Astrocyte of the hippocampus (primary cell): ENCODE data around the gene LRRN2.

ENCODE experiments used
- DNase-seq: peaks from one replicate; pipeline ENCODE4 v3.0.0; 2011; ENCODE audit warnings: low read depth, low spot score

The LRRN2 gene

DNA sequence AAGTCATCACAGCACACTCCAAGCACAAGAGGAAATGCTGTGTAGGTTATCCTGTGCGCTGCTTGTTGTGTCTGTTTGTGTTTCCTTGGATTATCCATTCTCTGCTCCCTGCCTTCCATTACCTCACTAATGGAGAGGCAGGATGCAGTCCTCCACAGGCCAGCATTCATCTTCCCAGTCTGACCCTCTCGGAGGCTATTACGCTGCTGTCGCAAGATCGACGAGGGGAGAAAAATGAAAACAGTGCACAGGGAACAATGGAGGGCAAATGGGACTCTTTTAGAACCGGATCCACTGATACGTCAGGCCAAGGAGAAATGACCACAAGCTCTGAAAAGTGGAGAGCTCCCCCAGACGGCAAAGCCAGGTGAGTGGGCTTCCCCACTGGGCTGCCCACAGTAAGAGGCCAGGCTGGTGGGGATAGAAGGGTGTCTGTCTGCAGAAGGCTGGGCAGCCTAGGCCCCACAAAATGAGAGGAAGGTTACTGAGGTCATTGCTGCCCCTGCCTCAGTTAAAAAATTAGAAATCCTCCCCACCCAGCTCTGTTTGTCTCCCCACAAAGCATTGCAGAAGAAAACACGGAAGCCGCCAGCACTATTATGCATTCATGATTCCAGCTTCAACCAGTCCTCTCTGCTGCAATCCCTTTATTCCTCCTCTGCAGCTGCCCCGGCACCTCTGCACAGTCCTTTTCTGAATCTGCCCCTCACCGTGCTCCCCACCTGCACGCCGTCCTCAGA lies 21.7 kb downstream of the LRRN2 start:
- DNase-seq = no peak

DNA sequence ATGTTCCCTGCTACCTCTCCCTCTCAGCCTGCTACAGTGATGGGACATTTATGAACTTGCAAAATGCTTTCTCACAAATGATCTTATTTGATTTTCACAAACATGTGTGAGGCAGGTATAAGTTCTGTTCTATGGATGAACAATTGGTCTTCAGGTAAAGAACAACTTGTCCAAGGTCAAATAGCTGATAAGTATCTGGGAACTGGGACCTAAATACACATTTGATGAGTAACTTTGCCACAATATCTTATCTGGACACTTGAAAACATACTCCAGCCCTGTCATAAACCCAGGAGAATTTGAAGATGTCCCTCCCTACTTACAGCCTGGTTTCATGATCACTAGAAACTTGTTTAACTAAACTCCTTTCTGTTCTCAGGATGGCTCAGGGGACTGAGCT lies 23.0 kb downstream of the LRRN2 start:
- no peak for DNase-seq

DNA sequence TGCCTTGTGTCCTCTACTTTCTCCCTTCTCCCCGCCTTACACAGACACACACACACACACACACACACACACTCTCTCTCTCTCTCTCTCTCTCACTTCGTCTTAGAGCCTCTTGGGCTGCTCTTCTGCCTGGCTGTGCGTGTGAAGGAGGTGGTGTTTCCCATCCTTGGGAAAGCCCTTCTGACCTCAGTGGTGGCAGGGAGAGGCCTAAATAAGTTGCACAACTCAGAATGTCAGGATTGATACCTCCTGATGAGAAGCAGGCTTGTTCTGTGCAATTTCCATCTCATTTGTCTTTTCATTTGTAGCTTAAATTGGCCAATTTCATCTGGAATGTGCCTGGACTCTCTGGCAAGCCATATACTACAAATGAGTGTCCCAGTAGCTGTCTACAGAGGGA lies 25.0 kb downstream of the LRRN2 start:
- DNase-seq = no peak

DNA sequence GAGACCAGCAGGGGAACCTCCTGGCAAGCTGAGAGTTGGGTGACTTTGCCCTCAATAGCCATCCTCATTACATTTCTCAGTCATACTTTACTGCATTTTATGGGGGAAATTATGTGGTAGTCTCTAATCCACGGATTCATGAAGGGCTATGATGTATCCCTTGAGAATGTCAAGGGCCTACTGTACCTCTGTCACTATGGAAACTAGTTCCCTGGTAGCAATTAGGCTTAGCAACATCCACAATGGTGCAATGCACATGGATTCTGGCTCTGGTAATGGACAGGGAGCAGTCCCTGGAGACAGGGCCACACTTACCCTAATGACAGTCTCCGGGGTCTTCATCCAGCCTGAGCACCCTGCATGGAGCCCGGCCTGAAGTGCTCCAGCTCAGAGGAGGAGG lies 26.5 kb downstream of the LRRN2 start:
- DNase-seq = peak; percentile 32

DNA sequence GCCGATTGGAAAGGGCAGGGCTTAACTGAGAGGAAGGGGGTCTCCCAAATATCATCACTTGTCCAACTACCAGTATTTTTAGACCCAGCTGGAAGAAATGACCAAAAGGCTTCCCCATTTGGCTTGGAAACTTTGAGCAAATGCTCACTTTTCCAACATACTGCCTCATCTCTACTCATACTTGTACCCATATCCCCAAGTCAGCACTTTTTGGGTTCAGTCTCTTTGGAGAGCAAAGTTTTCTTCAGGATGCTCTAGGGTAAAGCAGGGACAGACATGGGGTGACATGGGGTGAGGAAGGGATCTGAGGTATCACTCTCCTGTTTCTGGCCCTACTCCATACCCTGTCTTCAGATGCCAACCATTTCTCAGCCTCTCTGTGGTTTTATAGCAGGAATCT lies 27.2 kb downstream of the LRRN2 start:
- no peak for DNase-seq

DNA sequence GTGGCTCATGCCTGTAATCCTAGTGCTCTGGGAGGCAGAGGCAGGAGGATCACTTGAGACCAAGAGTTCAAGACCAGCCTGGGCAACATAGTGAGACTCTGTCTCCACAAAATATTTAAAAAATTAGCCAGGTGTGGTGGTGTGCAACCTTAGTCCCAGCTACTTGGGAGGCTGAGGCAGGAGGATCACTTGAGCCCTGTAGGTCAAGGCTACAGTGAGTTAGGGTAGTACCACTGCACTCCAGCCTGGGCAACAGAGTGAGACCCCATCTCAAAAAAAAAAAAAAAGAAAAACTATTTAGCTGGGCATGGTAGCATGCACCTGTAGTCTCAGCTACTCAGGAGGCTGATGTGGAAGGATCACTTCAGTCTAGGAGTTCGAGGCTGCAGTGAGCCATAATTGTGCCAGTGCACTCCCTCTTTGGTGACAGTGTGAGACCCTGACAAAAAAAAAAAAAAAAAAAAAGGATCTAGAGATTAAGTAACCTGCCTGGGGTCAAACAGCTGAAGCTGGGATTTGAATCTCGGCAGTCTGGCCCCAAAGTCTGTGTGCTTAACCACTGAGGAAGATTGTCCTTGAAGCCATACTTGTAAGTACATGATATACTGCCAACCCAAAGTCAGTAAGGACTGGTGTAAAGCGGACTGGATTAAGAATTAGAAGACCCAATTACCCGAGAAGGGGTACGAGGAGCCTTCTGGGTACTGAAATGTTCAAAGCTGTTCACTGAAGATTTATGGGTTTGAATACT lies 31.8 kb downstream of the LRRN2 start:
- no peak for DNase-seq

DNA sequence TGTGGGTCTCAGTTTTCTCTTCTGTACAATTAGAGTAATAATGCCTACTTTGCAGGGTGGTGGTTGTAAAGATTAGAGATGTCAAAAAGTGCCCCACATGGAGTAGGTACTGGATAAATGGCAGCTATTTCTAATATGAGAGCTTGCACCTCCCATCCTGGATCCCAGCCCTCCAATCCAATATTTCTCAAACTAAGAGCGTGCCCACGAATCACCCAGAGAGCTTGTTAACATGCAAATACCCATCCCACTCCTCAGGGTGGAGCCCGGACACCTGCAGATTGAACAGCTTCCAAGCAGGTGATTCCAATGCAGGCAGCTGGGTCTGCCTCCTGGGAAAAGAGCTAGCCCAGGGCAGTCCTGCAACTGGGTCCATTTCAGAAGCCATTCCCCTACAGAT lies 33.0 kb downstream of the LRRN2 start:
- DNase-seq = no peak

DNA sequence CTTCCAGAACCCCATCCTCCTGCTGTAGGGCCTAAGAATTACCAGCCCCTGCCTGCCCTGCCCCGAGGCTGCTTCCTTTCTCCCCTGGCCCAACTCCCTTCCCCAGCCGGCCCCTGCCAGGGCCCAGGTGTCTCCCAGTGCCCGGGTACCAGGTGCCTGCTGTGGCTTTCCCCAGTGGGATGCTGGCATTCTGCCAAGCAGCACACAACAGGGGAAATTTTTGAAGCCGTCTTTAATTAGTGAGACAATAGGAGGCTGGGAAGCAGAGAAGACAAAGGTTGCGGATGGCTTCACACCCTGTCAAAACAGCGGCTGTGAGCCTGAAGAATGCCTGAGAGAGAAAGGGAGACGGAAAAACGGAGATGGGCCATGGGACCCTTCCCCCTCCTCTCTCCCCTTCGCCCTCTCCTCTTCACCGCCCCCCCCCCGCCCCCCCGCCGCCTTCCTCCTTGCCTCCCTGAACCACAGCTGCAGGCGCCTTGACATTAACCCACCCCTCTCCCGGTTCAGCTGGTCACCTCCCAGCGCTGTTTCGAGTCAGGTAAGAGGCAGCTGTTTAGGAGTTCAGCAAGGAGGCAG lies 33.6 kb downstream of the LRRN2 start:
- DNase-seq = no peak

DNA sequence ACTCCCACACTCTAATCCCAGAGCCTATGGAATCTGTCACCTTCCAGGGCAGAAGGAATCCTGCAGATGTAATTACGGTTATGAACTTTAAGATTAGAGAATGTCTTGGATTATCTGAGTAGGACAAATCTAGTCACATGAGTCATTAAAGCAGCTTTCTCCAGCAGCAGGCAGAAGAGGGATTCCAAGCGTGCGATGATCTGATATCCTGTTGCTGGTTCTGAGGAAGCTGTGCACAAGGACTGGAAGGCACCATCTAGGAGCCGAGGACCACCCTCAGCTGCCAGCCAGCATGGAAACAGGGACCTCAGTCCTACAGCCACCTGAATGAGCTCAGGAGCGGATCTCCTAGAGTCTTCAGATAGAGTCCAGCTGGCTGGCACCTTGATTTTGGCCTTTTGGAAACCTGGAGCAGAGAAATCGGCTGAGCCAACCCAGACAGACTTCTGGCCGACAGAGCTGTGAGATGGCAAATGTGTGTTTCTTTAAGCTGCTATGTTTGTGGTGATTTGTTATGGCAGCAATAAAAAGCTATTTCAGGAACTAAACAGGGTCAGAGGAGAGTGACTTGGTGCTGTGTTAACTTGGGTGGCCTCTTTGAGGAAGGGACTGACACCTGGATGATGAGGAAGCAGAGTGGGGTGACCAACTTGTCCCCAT lies 34.5 kb downstream of the LRRN2 start:
- no peak for DNase-seq

DNA sequence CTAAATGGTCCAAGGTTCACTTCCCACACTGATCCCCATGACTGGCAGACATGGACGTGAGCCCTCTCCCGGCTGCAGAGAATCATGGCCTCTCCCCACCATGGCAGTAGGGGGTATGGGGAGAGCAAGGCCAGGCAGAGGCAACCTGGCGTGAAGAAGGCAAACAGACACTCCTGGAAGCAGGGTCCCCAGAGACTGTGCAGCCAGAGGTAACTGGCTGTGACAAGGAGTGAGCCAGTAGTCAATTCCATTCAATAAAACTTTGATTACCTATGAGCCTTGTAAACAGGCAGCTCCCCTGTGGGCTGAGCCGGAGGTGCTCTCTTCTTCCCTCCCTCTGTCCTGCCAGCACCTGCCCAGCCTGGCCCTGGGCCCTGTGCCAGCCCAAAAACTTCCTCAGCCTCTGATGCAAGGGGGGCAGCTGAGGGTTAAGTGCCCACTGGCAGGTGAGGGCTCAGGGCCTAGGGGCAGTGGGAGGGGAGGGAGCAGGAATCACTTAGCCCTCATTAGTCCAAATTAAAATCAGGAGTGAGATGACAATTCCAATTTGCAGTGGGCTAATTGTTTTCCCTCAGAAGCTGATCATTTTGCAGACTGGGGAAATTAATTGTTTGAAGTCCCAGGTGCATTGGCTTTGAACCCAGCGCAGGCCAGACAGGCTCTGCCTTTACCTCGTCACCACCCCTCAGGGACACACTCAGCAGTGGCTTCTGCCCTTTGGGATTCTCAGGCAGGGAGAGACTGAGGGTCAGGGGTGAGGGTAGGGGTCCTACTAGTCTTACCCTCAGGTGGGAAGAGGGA lies 35.6 kb downstream of the LRRN2 start:
- no peak for DNase-seq

DNA sequence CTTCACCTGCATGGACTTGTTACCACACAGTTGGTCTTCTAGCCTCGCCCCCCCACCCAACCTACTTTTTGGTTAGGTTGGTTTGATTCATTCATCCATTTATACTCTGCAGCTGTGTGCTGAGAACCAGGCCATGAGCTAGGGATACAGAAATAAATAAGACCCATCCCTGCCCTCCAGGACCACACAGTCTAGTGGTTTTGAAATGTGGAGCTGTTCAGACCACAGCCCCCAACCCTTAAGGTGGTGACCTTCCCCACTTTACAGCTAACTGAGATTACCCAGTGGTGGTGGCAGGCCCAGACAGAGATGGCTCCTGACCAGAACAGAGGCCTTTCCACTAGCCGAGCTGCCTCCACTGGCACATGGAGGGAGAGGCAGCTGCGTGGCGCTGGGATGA lies 37.0 kb downstream of the LRRN2 start:
- no peak for DNase-seq

DNA sequence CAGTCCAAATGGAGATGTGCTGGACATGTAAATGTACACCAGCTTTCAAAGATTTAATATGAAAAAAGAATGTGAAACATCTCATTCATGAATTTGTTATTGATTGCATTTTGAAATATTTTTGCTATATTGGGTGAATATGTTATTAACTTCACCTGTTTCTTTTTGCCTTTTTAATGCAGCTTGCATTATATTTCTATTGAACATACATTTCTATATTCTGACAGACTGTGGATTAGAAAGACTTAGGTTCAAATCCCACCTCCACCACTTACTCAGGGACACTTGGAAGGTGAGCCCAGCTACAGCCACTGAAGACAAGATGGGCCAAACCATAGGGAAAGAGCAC lies 37.8 kb downstream of the LRRN2 start:
- DNase-seq = no peak

DNA sequence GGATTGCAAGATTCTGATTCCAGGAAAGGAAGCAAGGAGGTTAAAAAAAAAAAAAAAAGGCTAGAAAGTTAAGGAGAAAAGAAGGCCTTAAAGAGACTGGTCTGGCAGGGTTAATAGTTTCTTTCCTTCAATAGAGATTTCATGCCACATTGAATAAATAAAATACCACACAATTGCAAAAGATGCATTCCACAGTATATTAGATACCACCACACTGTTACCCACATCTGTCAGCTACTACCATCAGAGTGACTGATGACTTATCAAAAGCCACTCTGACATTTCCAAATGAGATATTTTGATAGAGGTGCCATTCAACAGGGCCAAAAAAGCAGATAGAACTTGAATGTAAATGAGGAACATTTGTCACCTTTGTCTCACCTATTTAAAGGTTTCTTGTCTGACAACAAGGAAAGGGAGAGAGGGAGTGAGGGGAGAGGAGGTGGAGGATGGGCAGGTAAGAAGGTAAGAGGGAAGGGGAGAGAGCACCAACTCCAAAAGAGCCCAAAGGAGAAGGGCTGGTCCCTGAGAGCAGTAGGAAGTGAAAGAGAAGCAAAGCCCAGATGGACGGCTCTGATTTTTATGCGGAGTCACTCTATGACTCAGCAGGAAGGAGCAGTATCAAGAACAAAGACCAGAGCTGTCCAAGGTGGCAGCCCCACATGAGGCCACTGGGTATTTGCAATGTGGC lies 38.3 kb downstream of the LRRN2 start:
- DNase-seq = peak; percentile 89

DNA sequence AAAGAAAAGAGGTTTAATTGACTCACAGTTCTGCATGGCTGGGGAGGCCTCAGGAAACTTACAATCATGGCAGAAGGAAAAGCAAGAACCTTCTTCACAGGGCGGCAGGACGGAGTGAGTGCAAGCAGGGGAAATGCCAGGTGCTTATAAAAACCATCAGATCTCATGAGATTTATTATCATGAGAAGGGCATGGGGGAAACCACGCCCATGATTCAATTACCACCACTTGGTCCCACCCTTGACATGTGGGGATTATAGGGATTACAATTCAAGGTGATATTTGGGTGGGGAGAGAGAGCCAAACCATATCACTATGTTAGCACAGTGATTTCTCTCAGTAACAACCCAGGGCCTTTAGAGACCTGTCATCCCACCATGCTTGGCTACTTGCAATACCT lies 39.9 kb downstream of the LRRN2 start:
- no peak for DNase-seq

DNA sequence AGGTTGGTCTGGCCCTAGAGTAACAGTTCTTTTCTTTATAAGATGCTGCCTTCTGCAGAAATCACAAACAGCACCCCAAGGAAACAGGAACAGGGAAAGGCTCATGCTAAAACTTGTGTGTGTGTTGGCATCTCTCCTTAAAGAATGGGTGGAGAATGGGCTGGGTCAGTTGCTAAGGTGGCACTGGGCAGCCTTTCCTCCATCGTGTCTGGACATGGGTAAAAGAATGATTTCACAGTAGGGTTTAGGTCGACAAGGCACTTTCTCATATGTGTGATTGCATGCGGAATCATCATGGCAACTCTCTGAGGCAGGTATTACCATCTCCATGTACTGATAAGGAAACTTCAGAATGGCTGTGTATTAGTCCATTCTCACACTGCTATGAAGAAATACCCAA lies 40.3 kb downstream of the LRRN2 start:
- no peak for DNase-seq

DNA sequence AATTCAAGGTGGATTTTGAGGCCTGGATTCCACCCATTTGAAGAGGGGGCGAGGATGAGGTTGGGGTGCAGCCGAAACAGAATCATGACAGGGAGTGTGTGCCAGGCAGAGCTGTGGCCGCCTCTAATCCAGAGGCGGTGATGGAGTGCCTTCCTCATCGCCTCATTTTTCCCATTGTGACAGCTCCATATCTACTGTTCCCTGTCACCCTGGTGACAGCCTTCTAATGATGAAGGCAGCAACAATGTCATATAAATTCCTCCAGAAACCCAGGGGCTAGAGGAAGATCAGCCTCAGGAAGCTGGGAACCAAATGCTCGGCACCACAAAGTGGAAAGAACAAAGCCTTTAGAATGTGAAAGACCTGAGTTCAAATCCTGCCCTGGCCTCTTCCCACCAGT lies 42.0 kb downstream of the LRRN2 start:
- DNase-seq = no peak

DNA sequence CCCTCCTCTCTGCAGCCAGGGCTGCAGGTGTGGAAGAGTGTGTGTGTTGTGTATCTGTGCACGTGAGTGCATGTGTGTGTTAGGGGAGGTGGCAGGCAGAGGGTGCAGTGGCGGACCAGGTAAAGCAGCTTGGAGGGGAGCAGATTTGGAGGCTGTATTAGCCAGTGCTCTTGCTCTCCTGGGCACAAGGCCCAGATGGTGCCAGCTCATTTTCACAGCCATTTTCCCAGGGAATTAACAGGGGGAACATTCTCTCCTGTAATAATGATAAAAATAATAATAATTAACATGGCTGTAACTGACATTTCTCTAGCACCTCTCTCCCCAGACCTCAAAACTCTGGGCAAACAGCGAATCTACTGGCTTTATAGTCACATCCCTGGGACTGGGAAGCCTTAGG lies 43.6 kb downstream of the LRRN2 start:
- no peak for DNase-seq

DNA sequence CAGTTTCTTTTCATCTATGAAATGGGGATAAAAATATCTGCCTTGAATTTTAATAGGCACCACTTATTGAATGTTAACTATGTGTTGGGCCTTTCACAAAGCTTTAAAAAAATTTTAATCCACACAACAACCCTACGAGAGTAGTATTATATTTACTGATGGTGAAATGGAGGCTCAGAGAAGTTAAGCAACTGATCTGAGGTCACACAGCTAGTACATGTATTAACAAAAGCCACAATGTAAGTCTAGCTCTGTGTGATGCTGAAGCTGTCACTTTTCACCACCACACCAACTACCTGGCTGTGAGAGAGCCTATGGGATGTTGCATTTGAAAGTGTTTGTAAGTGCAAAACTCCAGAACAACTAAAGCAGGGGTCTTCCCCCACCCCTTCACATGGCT lies 44.1 kb downstream of the LRRN2 start:
- no peak for DNase-seq

DNA sequence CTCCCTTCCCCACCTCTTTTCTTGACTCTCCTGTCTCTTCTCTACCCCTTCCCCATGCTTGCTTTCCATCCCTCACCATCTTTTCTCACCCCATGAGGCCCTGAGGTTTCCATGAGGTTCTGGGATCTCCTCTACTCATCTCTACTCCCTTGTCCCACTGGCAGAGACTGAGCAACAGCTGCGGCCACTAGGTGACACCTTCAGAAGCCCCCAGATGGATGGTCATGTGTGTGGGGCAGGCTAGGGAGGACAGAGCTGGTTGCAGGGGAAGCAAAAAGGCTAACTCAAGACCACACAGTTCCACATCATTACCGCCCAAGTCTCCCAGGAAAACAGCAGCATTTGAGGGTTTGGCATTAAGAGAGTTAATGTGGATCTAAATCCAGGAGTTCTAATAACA lies 45.0 kb downstream of the LRRN2 start:
- DNase-seq = no peak

DNA sequence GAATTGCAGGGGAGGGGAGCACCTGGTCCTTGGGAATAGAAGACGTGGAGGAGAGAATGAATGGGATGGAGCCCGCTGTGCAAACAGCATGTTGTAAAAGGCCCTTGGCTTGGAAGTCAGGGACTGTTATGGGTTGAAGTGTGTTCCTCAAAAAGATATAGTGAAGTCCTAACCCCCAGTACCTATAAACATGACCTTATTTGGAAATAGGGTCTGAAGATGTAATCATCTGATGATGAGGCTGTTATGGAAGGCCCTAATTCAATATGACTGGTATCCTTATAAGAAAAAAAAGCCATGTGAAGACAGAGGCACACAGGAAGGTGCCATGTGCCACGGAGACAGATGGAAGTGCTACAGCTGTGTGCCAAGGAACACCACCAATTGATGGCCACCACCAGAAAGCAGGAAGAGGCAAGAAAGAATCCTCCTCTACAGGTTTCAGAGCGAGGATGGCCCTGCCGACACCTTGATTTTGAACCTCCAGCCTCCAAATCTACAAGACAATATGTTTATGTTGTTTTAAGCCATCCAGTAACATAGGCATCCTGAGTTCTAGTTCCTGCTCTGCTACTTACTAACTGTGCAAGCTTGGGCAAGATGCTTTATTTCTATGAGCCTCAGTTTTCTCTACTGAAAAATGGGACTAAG lies 51.2 kb downstream of the LRRN2 start:
- DNase-seq = no peak

DNA sequence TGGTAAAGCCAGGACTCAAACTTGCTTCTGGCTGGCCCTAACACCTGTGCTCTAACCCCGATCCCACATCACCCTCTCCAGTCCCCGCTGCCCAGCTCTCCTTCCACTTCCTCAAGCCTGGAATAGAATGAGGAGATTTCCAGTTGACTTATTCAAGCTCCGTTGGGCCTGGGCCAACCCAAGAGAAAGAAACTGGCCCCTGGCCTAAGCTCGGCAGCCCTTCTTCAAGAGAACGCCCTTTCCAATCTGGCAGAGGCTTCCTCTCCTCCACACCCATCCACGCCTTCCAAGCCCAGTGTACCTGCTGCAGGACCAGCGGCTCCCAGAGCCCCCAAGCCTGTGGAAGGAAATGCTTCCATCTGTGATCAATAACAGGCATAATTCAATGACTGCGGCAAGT lies 51.9 kb downstream of the LRRN2 start:
- DNase-seq = peak; percentile 52
